HL-60 (cell line): Measurements from ENCODE around the gene DAPK1.

Source experiments
- DNase-seq, 2 experiments: peaks; one replicate each; pipeline ENCODE4 v3.0.0-alpha.2; 2010 to 2020; ENCODE audit warnings: low read depth in 1 of 2, low spot score in 1 of 2
- H3K27ac ChIP-seq: fragments of 250-450 bp; sonication (Bioruptor Pico); replicated peaks from 2 replicates; pipeline ENCODE4 v1.5.1; 2020; ENCODE audit warnings: mild to moderate bottlenecking, moderate library complexity
- H3K27me3 ChIP-seq: fragments of 250-450 bp; sonication (Bioruptor Pico); 2 replicates; pipeline ENCODE4 v1.5.1; 2021; ENCODE audit warnings: mild to moderate bottlenecking, moderate library complexity; ENCODE audit not compliant: insufficient read depth, poor library complexity, severe bottlenecking
- H3K4me3 ChIP-seq: replicated peaks from 2 replicates; pipeline ENCODE4 v1.5.1; 2011; ENCODE audit warnings: mild to moderate bottlenecking, control low read depth, low read length; ENCODE audit not compliant: insufficient read depth
- CTCF ChIP-seq: IDR thresholded peaks from one replicate; pipeline ENCODE4 v1.5.1; 2011; ENCODE audit warnings: low read length, control low read depth, inconsistent platforms; ENCODE audit not compliant: insufficient read depth
- GABPA ChIP-seq: IDR thresholded peaks from 2 replicates; pipeline ENCODE4 v1.6.1; 2012; ENCODE audit warnings: low read depth
- POLR2AphosphoS5 ChIP-seq: IDR thresholded peaks from 2 replicates; pipeline ENCODE4 v1.6.1; 2012; ENCODE audit warnings: low read depth
- REST ChIP-seq: IDR thresholded peaks from 2 replicates; pipeline ENCODE4 v1.6.1; 2012; ENCODE audit warnings: low read depth; ENCODE audit not compliant: insufficient replicate concordance
- SPI1 ChIP-seq: IDR thresholded peaks from 2 replicates; pipeline ENCODE4 v1.6.1; 2012; ENCODE audit warnings: low read depth, mild to moderate bottlenecking, borderline replicate concordance

The DAPK1 gene

GRCh38 chr9:87651431-87651830 lies 153.8 kb downstream of the DAPK1 start:
- TF ChIP-seq REST: no peak
- TF ChIP-seq POLR2AphosphoS5: no peak
- TF ChIP-seq SPI1: no peak
- no peak overlapping the region for H3K4me3 ChIP-seq
- DNase-seq: no peak
- no peaks in the 10 kb centered on the region for H3K27me3 ChIP-seq
- no peak overlapping the region for H3K27ac ChIP-seq

- H3K4me3 ChIP-seq: no peak overlapping the region
- no peak for DNase-seq
- no peak for TF ChIP-seq SPI1
- TF ChIP-seq POLR2AphosphoS5: no peak
- TF ChIP-seq REST: no peak
- no peak for TF ChIP-seq GABPA
- TF ChIP-seq CTCF: no peak
- no peaks in the 10 kb centered on the region for H3K27me3 ChIP-seq
- no peak overlapping the region for H3K27ac ChIP-seq
Measured at GRCh38 chr9:87653941-87654340, 156.3 kb downstream of the DAPK1 start.

DNA sequence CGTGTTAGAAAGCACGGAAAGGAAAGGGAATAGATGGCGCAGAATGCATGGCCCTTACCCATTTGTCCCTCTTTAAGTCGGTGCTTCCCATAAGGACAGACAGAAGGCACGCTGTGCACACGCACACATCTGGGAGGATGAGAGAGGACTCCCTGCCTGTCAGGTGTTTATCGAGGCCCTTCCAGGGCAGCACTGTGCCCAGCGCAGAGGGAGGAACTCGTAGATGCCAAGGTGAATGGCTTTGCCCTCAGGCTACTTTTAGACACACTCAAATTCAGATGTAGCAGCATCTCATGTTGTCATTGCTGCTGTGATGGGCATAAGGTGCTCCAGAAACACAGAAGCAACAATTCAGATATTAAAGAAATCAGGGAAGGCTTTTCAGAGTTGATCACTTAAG lies 158.1 kb downstream of the DAPK1 start:
- Histone ChIP-seq H3K27ac (no peak overlapping the region), H3K4me3 (no peak overlapping the region), H3K27me3 (no peaks in the 10 kb centered on the region)
- DNase-seq: no peak
- TF ChIP-seq SPI1 (no peak), GABPA (no peak), CTCF (no peak), REST (no peak), POLR2AphosphoS5 (no peak)

DNA sequence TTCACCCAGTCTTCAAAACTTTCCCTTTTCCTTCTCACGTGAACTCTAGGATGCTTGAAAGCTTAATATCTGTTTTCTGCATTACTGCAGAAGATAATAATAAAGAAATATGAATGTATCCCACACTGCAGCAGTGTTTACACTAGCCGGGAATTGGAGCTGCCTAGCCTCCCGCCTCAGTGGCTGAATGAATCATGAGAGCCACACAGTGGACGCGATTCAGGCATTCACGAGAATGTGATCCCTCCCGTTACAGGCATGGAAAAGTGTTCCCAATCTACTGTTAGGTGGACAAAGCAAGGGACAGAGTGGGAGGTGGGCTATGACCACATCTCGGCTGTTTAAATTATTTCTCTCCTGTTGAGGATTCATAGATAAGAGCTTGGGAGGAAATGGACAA lies 158.8 kb downstream of the DAPK1 start:
- TF ChIP-seq SPI1 (no peak), GABPA (no peak), REST (no peak), POLR2AphosphoS5 (no peak), CTCF (no peak)
- no peaks in the 10 kb centered on the region for H3K27me3 ChIP-seq
- no peak overlapping the region for H3K4me3 ChIP-seq
- DNase-seq: no peak
- H3K27ac ChIP-seq: no peak overlapping the region
